ENCODE results near the gene SLC25A47. TPM values are rescaled to one million over a fixed set of nuclear protein-coding genes. Genes with fewer than 3 reads are reported as not detected.

Gene SLC25A47
- total RNA-seq, 2 donors from 2014 or later = not detected

- no peaks in the 10 kb centered on the region for H3K9me3 ChIP-seq
- no peak overlapping the region for H3K27ac ChIP-seq
- TF ChIP-seq, protein P1, sequence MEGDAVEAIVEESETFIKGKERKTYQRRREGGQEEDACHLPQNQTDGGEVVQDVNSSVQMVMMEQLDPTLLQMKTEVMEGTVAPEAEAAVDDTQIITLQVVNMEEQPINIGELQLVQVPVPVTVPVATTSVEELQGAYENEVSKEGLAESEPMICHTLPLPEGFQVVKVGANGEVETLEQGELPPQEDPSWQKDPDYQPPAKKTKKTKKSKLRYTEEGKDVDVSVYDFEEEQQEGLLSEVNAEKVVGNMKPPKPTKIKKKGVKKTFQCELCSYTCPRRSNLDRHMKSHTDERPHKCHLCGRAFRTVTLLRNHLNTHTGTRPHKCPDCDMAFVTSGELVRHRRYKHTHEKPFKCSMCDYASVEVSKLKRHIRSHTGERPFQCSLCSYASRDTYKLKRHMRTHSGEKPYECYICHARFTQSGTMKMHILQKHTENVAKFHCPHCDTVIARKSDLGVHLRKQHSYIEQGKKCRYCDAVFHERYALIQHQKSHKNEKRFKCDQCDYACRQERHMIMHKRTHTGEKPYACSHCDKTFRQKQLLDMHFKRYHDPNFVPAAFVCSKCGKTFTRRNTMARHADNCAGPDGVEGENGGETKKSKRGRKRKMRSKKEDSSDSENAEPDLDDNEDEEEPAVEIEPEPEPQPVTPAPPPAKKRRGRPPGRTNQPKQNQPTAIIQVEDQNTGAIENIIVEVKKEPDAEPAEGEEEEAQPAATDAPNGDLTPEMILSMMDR (IDR thresholded peaks at IDR 0.05) = no peak
- no peaks in the 10 kb centered on the region for H3K36me3 ChIP-seq
- no peaks in the 10 kb centered on the region for H3K27me3 ChIP-seq
- intact Hi-C loops (cut with DNase I) = no loop called here
- no peak overlapping the region for H3K4me3 ChIP-seq
- no peak overlapping the region for H3K9ac ChIP-seq (ENCODE audit: low read depth in 2 of 2, low read length in 2 of 2)
- no peak for DNase-seq
- no peaks in the 10 kb centered on the region for H3K4me1 ChIP-seq
These were observed 9.7 kb downstream of the SLC25A47 start for GRCh38 chr14:100332797-100333196.

- no peak overlapping the region for H3K4me3 ChIP-seq
- no peaks in the 10 kb centered on the region for H3K27me3 ChIP-seq
- no peak overlapping the region for H3K27ac ChIP-seq
- DNase-seq = no peak
- H3K9ac ChIP-seq (ENCODE audit: low read depth in 2 of 2, low read length in 2 of 2) = no peak overlapping the region
- no peaks in the 10 kb centered on the region for H3K36me3 ChIP-seq
- no peaks in the 10 kb centered on the region for H3K9me3 ChIP-seq
- TF ChIP-seq, protein P1 (IDR thresholded peaks at IDR 0.05) = no peak
- intact Hi-C loops (cut with DNase I) = no loop called here
- no peaks in the 10 kb centered on the region for H3K4me1 ChIP-seq
These were observed 10.2 kb downstream of the SLC25A47 start for GRCh38 chr14:100333311-100333710.

GRCh38 chr14:100333827-100334226, 10.7 kb downstream of the SLC25A47 start:
- H3K9me3 ChIP-seq = no peaks in the 10 kb centered on the region
- no peaks in the 10 kb centered on the region for H3K4me1 ChIP-seq
- H3K4me3 ChIP-seq = no peak overlapping the region
- H3K27me3 ChIP-seq = no peaks in the 10 kb centered on the region
- no peak overlapping the region for H3K27ac ChIP-seq
- no peak overlapping the region for H3K9ac ChIP-seq (ENCODE audit: low read depth in 2 of 2, low read length in 2 of 2)
- no peaks in the 10 kb centered on the region for H3K36me3 ChIP-seq
- TF ChIP-seq, protein P1 (IDR thresholded peaks at IDR 0.05) = no peak
- DNase-seq = no peak
- intact Hi-C loops (cut with DNase I) = no loop called here

DNA sequence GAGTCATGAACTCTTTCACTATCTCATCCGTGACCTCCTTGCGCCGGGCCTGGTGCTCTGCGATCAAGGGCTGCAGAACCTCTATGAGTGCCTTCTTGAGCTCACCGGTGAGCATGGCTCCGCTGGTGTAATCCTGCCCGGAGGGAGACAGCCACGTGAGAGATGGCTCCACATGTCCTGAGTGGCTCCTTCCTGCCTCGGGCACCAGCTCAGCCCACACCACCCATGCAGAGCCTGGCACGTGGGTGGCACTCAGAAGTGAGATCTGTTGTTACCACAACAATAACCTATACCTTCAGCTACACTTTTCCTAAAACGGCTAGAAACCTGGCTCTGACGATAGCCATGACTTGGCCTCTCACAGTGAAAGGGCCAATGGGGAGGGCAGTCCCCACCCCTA, 11.8 kb downstream of the SLC25A47 start:
- no peaks in the 10 kb centered on the region for H3K36me3 ChIP-seq
- H3K9me3 ChIP-seq = no peaks in the 10 kb centered on the region
- TF ChIP-seq, protein P1 (IDR thresholded peaks at IDR 0.05) = no peak
- DNase-seq = no peak
- no peak overlapping the region for H3K27ac ChIP-seq
- no peak overlapping the region for H3K9ac ChIP-seq (ENCODE audit: low read depth in 2 of 2, low read length in 2 of 2)
- intact Hi-C loops (cut with DNase I) = no loop called here
- no peaks in the 10 kb centered on the region for H3K27me3 ChIP-seq
- H3K4me1 ChIP-seq = no peaks in the 10 kb centered on the region
- H3K4me3 ChIP-seq = no peak overlapping the region

- no peak for DNase-seq
- TF ChIP-seq, protein P1 (IDR thresholded peaks at IDR 0.05) = no peak
- Histone ChIP-seq H3K4me3 (no peak overlapping the region), H3K4me1 (no peaks in the 10 kb centered on the region), H3K27me3 (no peaks in the 10 kb centered on the region), H3K36me3 (no peaks in the 10 kb centered on the region), H3K9ac (ENCODE audit: low read depth in 2 of 2, low read length in 2 of 2) (no peak overlapping the region), H3K27ac (no peak overlapping the region), H3K9me3 (no peaks in the 10 kb centered on the region)
- intact Hi-C loops (cut with DNase I) = no loop called here
These were observed 13.7 kb downstream of the SLC25A47 start for GRCh38 chr14:100336618-100337530.
